ENCODE results near the gene TSR3. TPM values are rescaled to one million over a fixed set of nuclear protein-coding genes. Genes with fewer than 3 reads are reported as not detected.

TSR3 gene
- total RNA-seq, 1 donor from 2014 or later, result 143 TPM

DNA sequence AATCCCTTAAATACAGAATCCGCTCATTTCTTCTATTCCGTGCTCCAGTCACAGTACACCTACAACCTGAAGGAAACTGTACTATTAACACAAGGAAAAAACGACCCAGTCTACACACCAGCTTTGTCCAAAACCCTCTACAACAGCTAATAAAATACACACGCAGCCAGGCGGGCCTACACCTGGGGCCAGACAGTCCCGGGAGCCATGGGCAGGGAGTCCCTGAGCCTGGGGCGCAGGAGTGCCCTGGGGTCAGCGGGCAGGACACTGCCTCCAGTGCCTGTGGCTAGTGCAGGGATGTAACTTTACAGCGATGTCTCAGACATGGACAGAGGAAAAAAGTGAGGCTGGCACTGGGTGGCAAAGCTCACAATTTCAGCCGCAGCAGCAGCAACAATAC, 28.5 kb upstream of the TSR3 start:
- H3K9me3 ChIP-seq, result no peaks in the 10 kb centered on the region
- TF ChIP-seq CTCF (IDR thresholded peaks at IDR 0.05), result no peak
- H3K27me3 ChIP-seq, result no peaks in the 10 kb centered on the region
- no peak overlapping the region for H3K4me3 ChIP-seq
- H3K36me3 ChIP-seq, result peaks cover 39 to 49% of the 10 kb centered on the region in 2 donors
- intact Hi-C loops (cut with DNase I), result no loop called here
- H3K4me1 ChIP-seq, result peaks cover 11 to 15% of the 10 kb centered on the region in 2 donors
- H3K27ac ChIP-seq, result peak overlapping the region in 1 of 2 donors; percentile 88
- DNase-seq (ENCODE audit: low spot score in 2 of 2), result no peak

GRCh38 chr16:1379304-1380076, 27.8 kb upstream of the TSR3 start:
- peak in 1 of 2 donors; percentile 14 for DNase-seq (ENCODE audit: low spot score in 2 of 2)

GRCh38 chr16:1378804-1379303, 27.2 kb upstream of the TSR3 start:
- no peak for TF ChIP-seq CTCF (IDR thresholded peaks at IDR 0.05)
- H3K27me3 ChIP-seq, result no peaks in the 10 kb centered on the region
- H3K36me3 ChIP-seq, result peaks cover 30 to 35% of the 10 kb centered on the region in 2 donors
- peaks cover 11 to 15% of the 10 kb centered on the region in 2 donors for H3K4me1 ChIP-seq
- DNase-seq (ENCODE audit: low spot score in 2 of 2), result peak; percentile 73 to 93
- intact Hi-C loops (cut with DNase I), result loop anchor here (1.0 to 2.0 kb wide), 2 partner anchors 28 to 30 kb away; partner anchors contain the start of genes GNPTG and TSR3
- H3K9me3 ChIP-seq, result no peaks in the 10 kb centered on the region
- peak overlapping the region; percentile 60 to 73 for H3K4me3 ChIP-seq
- peak overlapping the region; percentile 88 to 92 for H3K27ac ChIP-seq

More at GRCh38 chr16:1379304-1380076, 27.8 kb upstream of the TSR3 start:
- Histone ChIP-seq H3K36me3 (peaks cover 37 to 42% of the 10 kb centered on the region in 2 donors), H3K4me1 (peaks cover 11 to 15% of the 10 kb centered on the region in 2 donors), H3K27me3 (no peaks in the 10 kb centered on the region), H3K4me3 (peak overlapping the region; percentile 60 to 73), H3K9me3 (no peaks in the 10 kb centered on the region), H3K27ac (peak overlapping the region; percentile 88 to 92)
- intact Hi-C loops (cut with DNase I), result loop anchor here (1.0 to 2.0 kb wide), 2 partner anchors 28 to 29 kb away; partner anchors contain the start of genes GNPTG and TSR3
- TF ChIP-seq CTCF (IDR thresholded peaks at IDR 0.05), result no peak

DNA sequence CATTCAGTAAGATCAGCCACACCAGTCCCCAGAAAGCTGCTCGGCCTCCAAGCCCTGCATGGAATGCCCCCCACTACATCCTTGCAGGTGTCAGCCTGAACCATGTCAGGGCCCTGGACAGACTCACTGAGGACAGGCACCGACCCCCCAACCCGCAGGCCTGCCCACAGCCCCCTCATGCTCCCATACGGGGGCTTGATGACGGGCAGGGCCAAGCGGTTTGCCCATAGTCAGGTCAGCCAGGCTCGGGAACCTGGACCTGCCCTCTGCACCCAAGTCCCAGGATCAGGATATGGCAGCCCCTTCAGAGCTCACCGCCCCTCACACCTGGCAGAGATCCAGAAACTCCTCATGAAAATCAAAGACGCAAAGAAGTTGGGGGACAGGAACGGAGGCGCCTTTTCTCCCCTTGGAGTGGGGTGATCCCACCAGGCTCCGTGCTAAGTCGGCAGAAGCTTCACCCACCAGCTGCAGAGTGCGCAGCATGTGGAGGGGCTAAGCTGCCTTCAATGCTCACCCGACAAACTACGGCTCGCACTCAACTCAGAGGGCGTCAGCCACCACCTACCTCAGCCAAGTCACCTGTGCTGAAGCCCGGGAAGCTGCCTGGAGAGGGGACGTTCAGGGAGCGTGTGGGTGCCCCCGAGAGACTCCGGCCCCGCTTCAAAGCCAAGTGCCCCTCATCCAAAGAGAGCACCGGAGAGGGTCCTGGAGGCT, 26.6 kb upstream of the TSR3 start:
- intact Hi-C loops (cut with DNase I), result loop anchor here (2.0 kb wide), 1 partner anchor 31 kb away; no protein-coding TSS in a partner anchor
- TF ChIP-seq CTCF (IDR thresholded peaks at IDR 0.05), result no peak
- Histone ChIP-seq H3K4me3 (peak overlapping the region; percentile 60 to 73), H3K9me3 (no peaks in the 10 kb centered on the region), H3K27ac (peak overlapping the region in 1 of 2 donors; percentile 88), H3K27me3 (no peaks in the 10 kb centered on the region), H3K36me3 (peaks cover 24 to 29% of the 10 kb centered on the region in 2 donors), H3K4me1 (peaks cover 11 to 15% of the 10 kb centered on the region in 2 donors)
- DNase-seq (ENCODE audit: low spot score in 2 of 2), result no peak

DNA sequence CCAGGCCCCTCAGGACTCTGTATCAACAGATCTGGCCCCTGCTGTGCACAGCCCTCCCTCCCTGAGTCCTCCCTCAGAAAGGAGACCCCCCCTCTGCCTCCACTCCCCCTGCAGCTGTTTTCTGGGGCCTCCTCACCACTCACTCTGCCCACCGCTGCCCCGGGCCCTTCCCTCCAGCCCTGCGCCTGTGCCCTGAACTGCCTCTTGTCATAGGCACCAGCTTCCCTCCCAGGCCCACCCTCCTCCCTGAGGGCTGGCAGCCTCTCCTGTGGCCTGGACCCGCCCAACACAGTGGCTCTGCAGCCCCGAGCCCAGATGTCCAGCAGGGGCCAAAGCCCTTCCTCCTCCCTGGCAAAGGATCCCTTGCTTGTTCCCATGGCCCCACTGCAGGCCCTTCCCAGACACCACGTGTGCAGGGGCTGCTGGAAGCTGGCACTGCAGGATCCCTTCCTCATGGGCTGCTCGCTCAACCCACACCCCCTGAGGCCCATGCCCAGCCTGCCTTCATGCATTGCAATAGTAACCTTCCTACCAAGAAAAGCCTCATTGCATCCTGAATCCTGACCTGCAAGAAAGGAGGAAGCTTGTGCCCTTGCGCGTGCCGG, 25.8 kb upstream of the TSR3 start:
- Histone ChIP-seq H3K27me3 (no peaks in the 10 kb centered on the region), H3K4me1 (peaks cover 11 to 15% of the 10 kb centered on the region in 2 donors), H3K36me3 (peaks cover 20 to 27% of the 10 kb centered on the region in 2 donors), H3K9me3 (no peaks in the 10 kb centered on the region), H3K27ac (no peak overlapping the region), H3K4me3 (no peak overlapping the region)
- no peak for TF ChIP-seq CTCF (IDR thresholded peaks at IDR 0.05)
- intact Hi-C loops (cut with DNase I), result loop anchor here (2.0 kb wide), 1 partner anchor 31 kb away; no protein-coding TSS in a partner anchor
- DNase-seq (ENCODE audit: low spot score in 2 of 2), result no peak

Data from ascending aorta (tissue), 2 donors.